ENCODE results near the gene OPN1MW3. TPM values are rescaled to one million over a fixed set of nuclear protein-coding genes. Genes with fewer than 3 reads are reported as not detected.
"Not testable (repeated sequence)": the region's sequence is repeated elsewhere in the genome, so short reads cannot be mapped to it uniquely, and the experiment has no call there.

Gene OPN1MW3
- total and polyA plus RNA-seq, 2 of the 4 experiments (the other 2 are of a cell fraction), result not detected

DNA sequence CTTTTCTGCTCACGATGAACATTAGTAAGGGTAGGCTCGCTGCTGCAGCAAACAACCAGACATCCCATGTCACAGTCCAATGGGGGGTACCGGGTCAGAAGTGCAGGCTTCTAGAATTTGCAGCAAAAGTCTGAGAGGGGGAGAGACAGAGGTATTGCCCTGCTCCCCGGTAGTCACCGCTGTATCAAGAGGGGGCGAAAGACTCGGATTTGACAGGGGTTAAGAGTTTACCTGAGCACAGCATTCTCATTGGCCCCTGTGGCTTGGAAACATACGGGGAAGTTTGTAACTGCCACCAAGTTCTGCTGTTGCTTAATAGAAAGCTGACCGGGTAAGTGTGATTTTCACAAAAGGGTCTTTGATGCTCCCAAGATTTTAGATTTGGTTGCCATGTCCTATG, 46.3 kb upstream of the OPN1MW3 start:
- POLR2A ChIA-PET (ENCODE audit: unreplicated experiment); H3K56ac ChIP-seq (ENCODE audit: extremely low read depth, insufficient read depth, low read length); H3K9me3 ChIP-seq (ENCODE audit: control insufficient read depth, insufficient read depth, low read length); H3K9me1 ChIP-seq (ENCODE audit: insufficient read depth, low read length); H3K4me2 ChIP-seq (ENCODE audit: low read depth, low read length); H3K4me3 ChIP-seq (ENCODE audit: insufficient read depth, low read depth, low read length); H3K4me1 ChIP-seq (ENCODE audit: control insufficient read depth, insufficient read depth, low read length); H2BK20ac ChIP-seq (ENCODE audit: low read depth, low read length); dilution Hi-C loops (cut with HindIII; ENCODE audit: low sequenced_read_pairs, unreplicated experiment); H3K27ac ChIP-seq (ENCODE audit: insufficient read depth, low read length); H3K36me3 ChIP-seq (ENCODE audit: control insufficient read depth, insufficient read depth, low read length); H2AK9ac ChIP-seq (replicated peaks; ENCODE audit: low read depth, low read length, poor library complexity); H2BK15ac ChIP-seq (ENCODE audit: low read depth, low read length); H3K79me1 ChIP-seq (ENCODE audit: low read depth in 1 of 2, low read length in 2 of 2); H4K8ac ChIP-seq (ENCODE audit: low read depth in 2 of 2, low read length in 2 of 2); H3K9ac ChIP-seq (ENCODE audit: low read depth, low read length); H4K5ac ChIP-seq (ENCODE audit: low read depth, low read length); H3K14ac ChIP-seq (replicated peaks; ENCODE audit: low read depth, low read length); H2AK5ac ChIP-seq (ENCODE audit: low read depth, low read length); DNase-seq; CTCF ChIA-PET; H2BK5ac ChIP-seq (ENCODE audit: low read depth, low read length, poor library complexity, severe bottlenecking); H2AFZ ChIP-seq (replicated peaks; ENCODE audit: low read length, poor library complexity); intact Hi-C loops (cut with micrococcal nuclease); H4K20me1 ChIP-seq (ENCODE audit: insufficient read depth, low read length); H3K4ac ChIP-seq (ENCODE audit: low read depth, low read length); BruUV-seq (replicated peaks); ATAC-seq (ENCODE audit: low read depth); H3K27me3 ChIP-seq (ENCODE audit: control insufficient read depth, insufficient read depth, low read length); H3K23ac ChIP-seq (ENCODE audit: low read depth, low read length); H3K18ac ChIP-seq (ENCODE audit: low read depth, low read length); H2BK120ac ChIP-seq (ENCODE audit: low read depth, low read length); H4K91ac ChIP-seq (ENCODE audit: insufficient read depth, low read depth, low read length); in situ Hi-C loops (cut with MboI; ENCODE audit: low sequenced_read_pairs): not testable (repeated sequence)
- WGBS, 2 experiments (ENCODE audit: extremely low coverage in 2 of 2, insufficient read length in 1 of 2), result no CpG with 5 or more reads among the region's 9 CpGs

DNA sequence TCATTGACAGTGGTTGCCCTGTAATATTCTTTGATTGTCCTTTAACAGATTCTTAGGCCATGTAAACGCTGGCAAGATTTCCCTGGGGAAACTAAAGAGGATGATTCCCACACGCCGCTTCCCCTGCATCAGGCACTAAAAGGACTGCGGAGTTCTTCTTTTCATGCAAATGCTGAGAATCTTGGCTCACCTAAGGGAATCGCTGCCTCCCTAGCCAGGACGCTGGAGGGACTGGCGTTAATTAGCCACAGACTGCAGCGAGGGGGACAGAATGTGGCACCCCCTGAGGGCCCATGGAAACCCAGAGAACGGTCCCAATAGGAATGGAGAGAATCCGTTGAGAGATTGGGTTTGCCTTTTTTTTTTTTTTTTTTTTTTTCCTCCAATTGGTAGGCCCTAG, 45.9 kb upstream of the OPN1MW3 start:
- H3K27me3 ChIP-seq (ENCODE audit: control insufficient read depth, insufficient read depth, low read length); H3K9ac ChIP-seq (ENCODE audit: low read depth, low read length); CTCF ChIA-PET; H2BK120ac ChIP-seq (ENCODE audit: low read depth, low read length); H2BK15ac ChIP-seq (ENCODE audit: low read depth, low read length); BruUV-seq (replicated peaks); H2BK5ac ChIP-seq (ENCODE audit: low read depth, low read length, poor library complexity, severe bottlenecking); H3K9me1 ChIP-seq (ENCODE audit: insufficient read depth, low read length); H2AFZ ChIP-seq (replicated peaks; ENCODE audit: low read length, poor library complexity); H3K4ac ChIP-seq (ENCODE audit: low read depth, low read length); H4K20me1 ChIP-seq (ENCODE audit: insufficient read depth, low read length); H3K4me1 ChIP-seq (ENCODE audit: control insufficient read depth, insufficient read depth, low read length); H3K27ac ChIP-seq (ENCODE audit: insufficient read depth, low read length); H4K91ac ChIP-seq (ENCODE audit: insufficient read depth, low read depth, low read length); in situ Hi-C loops (cut with MboI; ENCODE audit: low sequenced_read_pairs); H3K23ac ChIP-seq (ENCODE audit: low read depth, low read length); intact Hi-C loops (cut with micrococcal nuclease); ATAC-seq (ENCODE audit: low read depth); H3K79me1 ChIP-seq (ENCODE audit: low read depth in 1 of 2, low read length in 2 of 2); H3K56ac ChIP-seq (ENCODE audit: extremely low read depth, insufficient read depth, low read length); dilution Hi-C loops (cut with HindIII; ENCODE audit: low sequenced_read_pairs, unreplicated experiment); H3K18ac ChIP-seq (ENCODE audit: low read depth, low read length); H3K14ac ChIP-seq (replicated peaks; ENCODE audit: low read depth, low read length); H3K9me3 ChIP-seq (ENCODE audit: control insufficient read depth, insufficient read depth, low read length); H3K4me3 ChIP-seq (ENCODE audit: insufficient read depth, low read depth, low read length); POLR2A ChIA-PET (ENCODE audit: unreplicated experiment); H4K5ac ChIP-seq (ENCODE audit: low read depth, low read length); H4K8ac ChIP-seq (ENCODE audit: low read depth in 2 of 2, low read length in 2 of 2); H2AK5ac ChIP-seq (ENCODE audit: low read depth, low read length); H2BK20ac ChIP-seq (ENCODE audit: low read depth, low read length); H2AK9ac ChIP-seq (replicated peaks; ENCODE audit: low read depth, low read length, poor library complexity); H3K4me2 ChIP-seq (ENCODE audit: low read depth, low read length); H3K36me3 ChIP-seq (ENCODE audit: control insufficient read depth, insufficient read depth, low read length); DNase-seq: not testable (repeated sequence)
- no CpG with 5 or more reads among the region's 10 CpGs for WGBS, 2 experiments (ENCODE audit: extremely low coverage in 2 of 2, insufficient read length in 1 of 2)

Measured in IMR-90 (cell line).